Type B pancreatic cell (in vitro differentiated cells): ENCODE measurements around the gene ABCG8. TPM values are rescaled to one million over a fixed set of nuclear protein-coding genes. Genes with fewer than 3 reads are reported as not detected.

Experiments
- DNase-seq: peaks from one replicate; pipeline ENCODE4 v3.0.0; 2021; ENCODE audit warnings: mixed read lengths; ENCODE audit not compliant: unreplicated experiment; ENCODE audit errors: extremely low spot score
- H3K27ac Mint-ChIP-seq: 2 replicates; pipeline ENCODE4 v1.8.0; 2021; ENCODE audit warnings: mild to moderate bottlenecking, mixed read lengths
- H3K27me3 Mint-ChIP-seq: 2 replicates; pipeline ENCODE4 v1.8.0; 2021; ENCODE audit warnings: mixed read lengths
- H3K36me3 Mint-ChIP-seq: 2 replicates; pipeline ENCODE4 v1.8.0; 2021; ENCODE audit warnings: mixed read lengths
- H3K4me1 Mint-ChIP-seq: one replicate; pipeline ENCODE4 v1.8.0; 2021; ENCODE audit warnings: mixed read lengths; ENCODE audit not compliant: unreplicated experiment
- H3K4me3 Mint-ChIP-seq: 2 replicates; pipeline ENCODE4 v1.8.0; 2021; ENCODE audit warnings: mild to moderate bottlenecking, mixed read lengths
- H3K9me3 Mint-ChIP-seq: 2 replicates; pipeline ENCODE4 v1.8.0; 2021; ENCODE audit warnings: mixed read lengths
- CTCF ChIP-seq: fragments of 200-600 bp; sonication (generic); conservative IDR thresholded peaks from 2 replicates; pipeline ENCODE4 v1.5.0; 2021; ENCODE audit warnings: antibody characterized with exemption, mild to moderate bottlenecking
- total RNA-seq: library from RNA; stranded (reverse); gene quantifications from 2 replicates; pipeline ENCODE4 v1.2.1, GENCODE V29; 2021; ENCODE audit warnings: low replicate concordance

The ABCG8 gene
- total RNA-seq, 1 donor from 2014 or later = not detected

GRCh38 chr2:43885132-43885632 is 46.4 kb downstream of the ABCG8 start:
- H3K27me3 Mint-ChIP-seq = no peaks in the 10 kb centered on the region
- TF ChIP-seq CTCF = no peak
- H3K27ac Mint-ChIP-seq = no peak overlapping the region
- no peak for DNase-seq
- H3K36me3 Mint-ChIP-seq = peaks cover 27% of the 10 kb centered on the region
- no peaks in the 10 kb centered on the region for H3K9me3 Mint-ChIP-seq
- no peak overlapping the region for H3K4me3 Mint-ChIP-seq
- peaks cover 5% of the 10 kb centered on the region for H3K4me1 Mint-ChIP-seq

GRCh38 chr2:43887176-43887575 is 48.4 kb downstream of the ABCG8 start:
- no peak for TF ChIP-seq CTCF
- DNase-seq = no peak
- Mint-ChIP-seq H3K27ac (no peak overlapping the region), H3K4me1 (peaks cover 5% of the 10 kb centered on the region), H3K9me3 (no peaks in the 10 kb centered on the region), H3K4me3 (no peak overlapping the region), H3K36me3 (peaks cover 38% of the 10 kb centered on the region), H3K27me3 (no peaks in the 10 kb centered on the region)

- H3K36me3 Mint-ChIP-seq = peaks cover 50% of the 10 kb centered on the region
- H3K4me1 Mint-ChIP-seq = peaks cover 5% of the 10 kb centered on the region
- H3K27ac Mint-ChIP-seq = no peak overlapping the region
Measured at GRCh38 chr2:43889416-43889815, 50.6 kb downstream of the ABCG8 start.

GRCh38 chr2:43890855-43891254 is 52.1 kb downstream of the ABCG8 start:
- peaks cover 55% of the 10 kb centered on the region for H3K36me3 Mint-ChIP-seq
- H3K4me3 Mint-ChIP-seq = no peak overlapping the region
- no peaks in the 10 kb centered on the region for H3K9me3 Mint-ChIP-seq
- no peak overlapping the region for H3K27ac Mint-ChIP-seq
- no peaks in the 10 kb centered on the region for H3K27me3 Mint-ChIP-seq
- TF ChIP-seq CTCF = no peak
- DNase-seq = no peak
- no peaks in the 10 kb centered on the region for H3K4me1 Mint-ChIP-seq

More at GRCh38 chr2:43889416-43889815, 50.6 kb downstream of the ABCG8 start:
- DNase-seq = no peak
- no peak for TF ChIP-seq CTCF
- H3K4me3 Mint-ChIP-seq = no peak overlapping the region
- no peaks in the 10 kb centered on the region for H3K27me3 Mint-ChIP-seq
- no peaks in the 10 kb centered on the region for H3K9me3 Mint-ChIP-seq

GRCh38 chr2:43894743-43895142 is 56.0 kb downstream of the ABCG8 start:
- no peak for TF ChIP-seq CTCF
- no peak for DNase-seq
- H3K27me3 Mint-ChIP-seq = no peaks in the 10 kb centered on the region
- no peak overlapping the region for H3K4me3 Mint-ChIP-seq
- no peaks in the 10 kb centered on the region for H3K9me3 Mint-ChIP-seq
- H3K4me1 Mint-ChIP-seq = peaks cover 12% of the 10 kb centered on the region
- H3K27ac Mint-ChIP-seq = no peak overlapping the region
- peaks cover 46% of the 10 kb centered on the region for H3K36me3 Mint-ChIP-seq

- H3K4me3 Mint-ChIP-seq = no peak overlapping the region
- H3K36me3 Mint-ChIP-seq = peaks cover 36% of the 10 kb centered on the region
- no peak for DNase-seq
Measured at GRCh38 chr2:43896906-43897305, 58.1 kb downstream of the ABCG8 start.

More at GRCh38 chr2:43896906-43897305, 58.1 kb downstream of the ABCG8 start:
- Mint-ChIP-seq H3K27ac (no peak overlapping the region), H3K4me1 (peaks cover 12% of the 10 kb centered on the region), H3K9me3 (no peaks in the 10 kb centered on the region), H3K27me3 (no peaks in the 10 kb centered on the region)
- TF ChIP-seq CTCF = no peak
